Uterus (tissue), 2 donors: ENCODE results near the gene MADCAM1.

Experiments used
- POLR2A ChIP-seq, 2 donors: fragments of 450-650 bp; IDR thresholded peaks; one replicate each; pipeline ENCODE4 v1.6.1; 2016; ENCODE audit warnings: antibody characterized with exemption in 2 of 2, mild to moderate bottlenecking in 1 of 2, moderate library complexity in 1 of 2
- TF ChIP-seq, protein P1 (sequence below), 4 experiments: fragments of 200-600 bp in 2 of 4; fragments of 450-650 bp in 2 of 4; sonication (generic) in 2 of 4; IDR thresholded peaks; one replicate each; pipeline ENCODE4 v1.5.1; 2016 to 2019; ENCODE audit warnings: antibody characterized with exemption in 4 of 4, mild to moderate bottlenecking in 2 of 4, moderate library complexity in 1 of 4

DNA sequence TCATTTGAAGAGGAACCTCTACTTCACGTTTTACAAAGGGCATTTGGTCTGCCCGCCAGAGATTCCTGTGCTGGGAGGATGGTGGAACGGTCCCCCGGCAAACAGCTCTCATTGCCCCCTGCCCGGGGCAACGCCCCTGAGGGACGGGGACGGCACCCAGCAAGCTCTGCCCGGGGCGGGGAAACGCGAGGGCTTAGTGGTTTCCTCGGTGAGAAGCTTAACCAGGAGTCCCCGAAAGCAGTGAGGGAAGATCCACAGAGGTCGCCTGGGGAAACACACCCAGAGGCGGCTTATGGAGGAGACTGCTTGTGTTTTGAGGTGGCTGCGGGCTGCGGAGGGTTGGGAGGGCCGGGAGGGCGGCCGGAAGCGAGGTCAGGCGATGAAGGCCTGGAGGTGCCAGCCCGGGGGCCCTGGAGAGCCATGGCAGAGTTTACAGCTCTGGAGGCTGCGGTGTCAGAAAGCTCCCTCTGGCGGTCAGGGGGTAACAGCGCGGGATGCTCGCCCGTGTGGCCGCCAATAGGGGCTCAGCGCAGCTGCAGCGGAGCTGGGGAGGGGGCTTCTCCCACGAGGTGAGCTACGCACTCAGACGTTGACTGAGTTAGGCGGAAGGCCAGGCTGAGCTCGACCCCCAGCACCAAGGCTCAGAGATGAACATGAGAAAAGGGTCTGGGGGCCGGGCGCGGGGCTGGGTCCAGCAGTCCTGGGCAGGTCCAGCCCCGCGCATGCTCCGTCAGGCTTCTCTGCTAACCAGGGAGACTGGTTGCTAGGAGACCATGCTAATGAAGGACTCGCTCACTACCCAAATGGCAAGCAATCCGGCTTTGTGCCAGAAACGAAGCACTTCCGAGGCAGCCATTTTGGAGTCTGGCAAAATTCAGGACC is 10.4 kb downstream of the MADCAM1 start:
- TF ChIP-seq, protein P1, sequence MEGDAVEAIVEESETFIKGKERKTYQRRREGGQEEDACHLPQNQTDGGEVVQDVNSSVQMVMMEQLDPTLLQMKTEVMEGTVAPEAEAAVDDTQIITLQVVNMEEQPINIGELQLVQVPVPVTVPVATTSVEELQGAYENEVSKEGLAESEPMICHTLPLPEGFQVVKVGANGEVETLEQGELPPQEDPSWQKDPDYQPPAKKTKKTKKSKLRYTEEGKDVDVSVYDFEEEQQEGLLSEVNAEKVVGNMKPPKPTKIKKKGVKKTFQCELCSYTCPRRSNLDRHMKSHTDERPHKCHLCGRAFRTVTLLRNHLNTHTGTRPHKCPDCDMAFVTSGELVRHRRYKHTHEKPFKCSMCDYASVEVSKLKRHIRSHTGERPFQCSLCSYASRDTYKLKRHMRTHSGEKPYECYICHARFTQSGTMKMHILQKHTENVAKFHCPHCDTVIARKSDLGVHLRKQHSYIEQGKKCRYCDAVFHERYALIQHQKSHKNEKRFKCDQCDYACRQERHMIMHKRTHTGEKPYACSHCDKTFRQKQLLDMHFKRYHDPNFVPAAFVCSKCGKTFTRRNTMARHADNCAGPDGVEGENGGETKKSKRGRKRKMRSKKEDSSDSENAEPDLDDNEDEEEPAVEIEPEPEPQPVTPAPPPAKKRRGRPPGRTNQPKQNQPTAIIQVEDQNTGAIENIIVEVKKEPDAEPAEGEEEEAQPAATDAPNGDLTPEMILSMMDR (IDR thresholded peaks at IDR 0.05): peak; percentile 97 to 99 (median 98)
- peak in 1 of 2 donors; percentile 36 for TF ChIP-seq POLR2A (IDR thresholded peaks at IDR 0.05)
